HS-27A (cell line): Measurements from ENCODE around the gene CRYBG3.
A peak's percentile ranks its signal among the peaks of the same experiment; 100 is the strongest.

Experiments
- DNase-seq: peaks from one replicate; pipeline ENCODE4 v3.0.0-alpha.2; 2012; ENCODE audit warnings: low read depth, missing footprints

CRYBG3 gene

DNA sequence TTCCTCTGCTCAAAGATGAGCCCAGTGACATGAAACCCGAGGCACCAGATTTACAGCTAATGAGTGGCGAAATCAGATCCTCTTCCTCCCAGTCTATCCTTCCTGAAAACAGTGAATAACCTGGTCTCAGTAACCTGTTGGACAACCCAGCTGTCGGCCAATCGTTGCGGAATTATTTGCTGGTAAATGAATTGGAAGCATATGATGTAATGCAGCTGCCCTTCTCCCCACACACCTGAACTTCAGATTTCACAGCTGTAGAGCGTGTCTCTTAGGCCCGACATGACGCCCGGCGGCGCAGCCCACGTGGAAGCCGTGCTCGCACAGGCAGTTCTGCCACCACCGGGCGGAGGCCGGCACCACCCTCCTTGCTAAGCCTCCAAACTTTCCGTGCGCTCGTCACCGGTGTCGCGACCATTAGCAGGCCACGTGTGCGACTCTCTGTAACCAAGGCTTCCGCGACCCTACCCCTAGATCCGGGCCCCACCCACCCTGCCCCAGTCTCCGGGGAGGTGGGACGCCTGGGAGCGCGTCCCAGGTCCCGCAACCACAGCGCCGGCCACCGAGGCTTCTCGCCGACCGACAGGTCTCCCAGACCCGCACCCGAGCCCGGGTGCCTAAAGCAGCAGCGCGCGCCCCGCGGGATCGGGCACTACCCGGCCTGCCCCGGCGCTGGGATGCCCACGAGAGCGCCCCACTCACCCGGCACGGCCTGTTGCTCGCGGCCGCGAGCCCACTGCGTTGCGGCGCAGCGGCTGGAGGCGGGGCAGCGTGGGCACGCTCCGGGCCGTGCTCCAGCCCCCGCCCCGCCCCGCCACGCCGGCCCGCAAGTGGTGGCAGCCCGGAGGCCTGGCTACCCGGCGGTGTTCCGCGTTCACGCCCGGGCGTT lies 150.1 kb downstream of the CRYBG3 start, which contains the start of gene RIOX2:
Gene RIOX2 (minus strand): TSS at position 753 of the 889 bp plus-strand sequence. CDS start 4,838 bp downstream, outside the sequence.
- DNase-seq = peak; percentile 29

DNA sequence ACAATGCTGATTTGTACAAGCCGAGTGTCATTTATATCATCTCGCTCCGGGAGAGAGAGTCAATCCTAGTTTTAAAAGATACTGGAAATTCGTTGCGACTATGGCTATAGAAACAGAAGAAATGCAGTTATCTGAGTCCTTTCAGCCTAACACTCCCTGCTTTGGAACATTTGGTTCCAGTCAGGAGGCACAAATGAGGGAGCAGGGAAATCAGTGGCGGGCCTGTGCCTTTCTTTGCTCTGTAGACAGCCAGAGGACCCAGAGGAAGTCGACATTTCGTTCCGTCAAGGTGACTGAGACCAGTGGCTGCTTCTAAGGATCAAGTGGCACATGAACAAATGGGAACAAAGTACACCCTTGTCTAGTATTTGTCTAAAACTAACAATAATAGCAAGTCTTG lies 151.2 kb downstream of the CRYBG3 start:
- DNase-seq = no peak

GRCh38 chr3:97974996-97975395 lies 153.2 kb downstream of the CRYBG3 start:
- no peak for DNase-seq

- no peak for DNase-seq
Observed at GRCh38 chr3:97975466-97975865, 153.7 kb downstream of the CRYBG3 start.

DNA sequence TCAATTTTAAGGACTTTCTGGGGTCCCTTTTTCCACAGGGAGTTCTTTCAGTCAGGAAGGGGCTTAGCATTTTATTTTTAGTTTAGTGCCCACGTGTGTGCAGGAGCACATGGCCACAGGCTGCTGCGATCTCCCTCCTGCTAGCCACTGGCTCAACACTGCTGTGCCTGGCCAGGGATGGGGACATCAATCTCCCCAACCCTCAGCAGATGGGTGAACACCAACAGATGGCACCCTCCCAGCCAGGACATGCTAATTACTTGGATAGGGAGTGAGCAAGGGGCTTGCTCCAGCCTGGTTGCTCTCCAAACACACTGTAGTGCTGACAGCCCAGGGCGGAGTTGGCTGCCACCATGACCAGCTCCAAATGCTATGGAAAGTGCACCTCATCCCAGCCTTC lies 157.8 kb downstream of the CRYBG3 start:
- no peak for DNase-seq

GRCh38 chr3:97981886-97982285 lies 160.1 kb downstream of the CRYBG3 start:
- no peak for DNase-seq

DNA sequence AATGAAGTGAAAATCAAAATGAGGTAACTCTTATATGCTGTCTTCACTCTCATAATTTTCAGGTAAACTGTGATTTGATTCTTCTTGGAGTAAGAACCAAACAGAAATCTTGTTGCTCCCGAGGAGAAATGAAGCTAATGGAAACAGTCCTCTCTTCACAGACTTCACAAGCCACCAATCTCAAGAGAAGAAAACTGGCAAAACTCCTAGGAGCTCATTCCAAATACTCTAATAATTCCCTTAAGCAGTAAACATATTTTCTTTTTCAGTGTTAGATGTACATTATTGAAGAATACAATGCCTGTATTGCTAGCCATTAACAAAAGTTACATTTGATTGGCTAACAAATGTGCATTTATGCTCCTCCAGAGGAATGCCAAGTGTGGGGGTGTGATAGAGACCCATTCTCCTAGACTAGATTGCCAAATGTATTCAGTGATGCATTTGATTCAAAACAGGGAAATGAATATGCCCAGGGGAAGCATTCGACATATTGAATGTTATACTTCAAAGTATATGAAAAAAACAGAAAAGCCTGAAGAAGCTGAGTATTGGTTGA lies 162.2 kb downstream of the CRYBG3 start:
- no peak for DNase-seq

- no peak for DNase-seq
Observed at GRCh38 chr3:97987306-97987705, 165.5 kb downstream of the CRYBG3 start.

DNA sequence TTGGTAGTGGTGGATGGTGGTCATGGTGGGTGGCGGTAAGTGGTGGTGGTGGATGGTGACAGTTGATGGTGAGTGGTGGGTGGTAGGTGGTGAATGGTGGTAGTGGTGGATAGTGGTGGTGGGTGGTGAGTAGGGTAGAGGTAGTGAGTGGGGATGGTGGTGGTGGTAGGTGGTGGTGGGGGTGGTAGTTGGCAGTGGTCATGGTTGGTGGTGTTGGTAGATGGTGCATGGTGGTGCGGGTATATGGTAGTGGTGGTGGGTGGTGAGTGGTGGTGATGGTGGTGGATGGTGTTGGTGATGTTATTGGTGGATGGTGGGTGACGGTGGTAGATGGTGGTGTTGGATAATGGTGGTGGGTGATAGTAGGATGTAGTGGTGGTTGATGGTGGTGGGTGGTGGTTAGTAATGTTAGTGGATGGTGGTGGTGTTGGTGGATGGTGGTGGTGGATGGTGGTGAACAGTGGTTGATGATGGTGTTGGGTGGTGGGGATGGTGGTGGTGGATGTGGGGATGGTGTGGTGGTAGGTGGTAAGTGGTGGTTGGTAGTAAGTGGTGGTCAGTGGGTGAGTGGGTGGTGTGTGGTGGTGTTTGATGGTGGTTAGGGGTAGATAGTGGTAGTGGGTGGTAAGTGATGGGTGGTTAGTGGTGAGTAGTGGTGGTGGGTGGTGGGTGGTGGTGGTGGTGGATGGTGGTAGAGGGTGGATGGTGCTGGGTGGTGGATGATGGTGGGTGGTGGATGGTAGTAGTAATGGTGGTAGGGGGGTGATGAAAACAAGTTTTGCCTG lies 167.2 kb downstream of the CRYBG3 start:
- no peak for DNase-seq

GRCh38 chr3:97990624-97991292 lies 168.9 kb downstream of the CRYBG3 start:
- DNase-seq = no peak

DNA sequence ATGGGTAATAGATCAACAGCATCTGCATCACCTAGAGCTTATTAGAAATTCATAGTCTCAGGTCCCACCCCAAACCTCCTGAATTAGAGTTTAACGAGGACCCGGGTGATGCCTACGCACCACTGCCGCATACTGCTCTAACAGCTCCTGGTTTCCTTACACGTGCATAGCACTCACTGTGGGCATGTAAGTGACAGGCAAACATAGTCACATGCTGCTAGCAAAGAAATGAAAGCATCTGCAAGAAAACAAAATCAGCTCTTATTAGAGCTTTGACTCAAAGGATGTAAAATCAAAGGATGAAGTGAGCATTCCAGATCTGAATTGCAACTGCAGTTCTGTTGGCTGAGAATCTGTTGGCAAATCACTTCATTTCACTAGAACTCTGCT lies 169.5 kb downstream of the CRYBG3 start:
- DNase-seq = no peak

- DNase-seq = no peak
Observed at GRCh38 chr3:97992547-97993173, 170.8 kb downstream of the CRYBG3 start.

DNA sequence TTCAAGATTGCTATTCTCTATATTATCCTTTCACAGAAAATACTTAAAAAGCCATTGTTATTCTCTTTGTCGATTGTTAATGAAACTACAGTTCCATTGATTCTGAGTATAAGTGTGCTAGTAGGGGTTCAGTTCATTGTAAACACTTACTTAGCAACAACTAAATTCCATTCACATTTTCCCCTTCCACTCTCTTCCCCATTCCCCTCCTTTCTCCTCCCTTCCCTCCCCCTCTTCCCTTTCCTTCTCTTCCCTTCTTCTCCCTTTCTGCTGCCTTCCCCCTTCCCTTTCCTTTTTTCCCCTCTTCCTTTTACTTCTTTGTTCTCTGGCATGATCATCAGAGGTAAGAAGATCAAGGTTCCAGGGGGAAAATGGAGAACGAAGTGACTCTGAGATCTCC lies 171.7 kb downstream of the CRYBG3 start:
- DNase-seq = no peak

- no peak for DNase-seq
Observed at GRCh38 chr3:97994328-97994945, 172.6 kb downstream of the CRYBG3 start.
